Neural progenitor cell (in vitro differentiated cells): Measurements from ENCODE around the gene FAM227A. TPM values are rescaled to one million over a fixed set of nuclear protein-coding genes. Genes with fewer than 3 reads are reported as not detected.

Experiments used
- DNase-seq: peaks from one replicate; pipeline ENCODE4 v3.0.0-alpha.2; 2016; ENCODE audit warnings: low spot score
- H2AFZ ChIP-seq: fragments of 200-600 bp; sonication (generic); replicated peaks from 2 replicates; pipeline ENCODE4 v1.6.1; 2016; ENCODE audit warnings: antibody characterized with exemption
- H3F3A ChIP-seq: fragments of 200-600 bp; sonication (generic); 2 replicates; pipeline ENCODE4 v1.6.1; 2016; ENCODE audit warnings: antibody characterized with exemption, low read depth
- H3K27ac ChIP-seq: fragments of 200-600 bp; sonication (generic); 2 replicates; pipeline ENCODE4 v1.5.1; 2016; ENCODE audit warnings: mild to moderate bottlenecking
- H3K27me3 ChIP-seq: fragments of 200-600 bp; sonication (generic); 2 replicates; pipeline ENCODE4 v1.6.1; 2016; ENCODE audit warnings: mild to moderate bottlenecking, moderate library complexity
- H3K36me3 ChIP-seq: fragments of 200-600 bp; sonication (generic); 2 replicates; pipeline ENCODE4 v1.5.1; 2016
- H3K4me1 ChIP-seq: fragments of 200-600 bp; sonication (generic); 2 replicates; pipeline ENCODE4 v1.6.1; 2016; ENCODE audit warnings: mixed run types
- H3K4me2 ChIP-seq: fragments of 200-600 bp; sonication (generic); 2 replicates; pipeline ENCODE4 v1.6.1; 2016
- H3K4me3 ChIP-seq: fragments of 200-600 bp; sonication (generic); 2 replicates; pipeline ENCODE4 v1.5.1; 2016
- H3K79me2 ChIP-seq: fragments of 200-600 bp; sonication (generic); 2 replicates; pipeline ENCODE4 v1.6.1; 2016; ENCODE audit warnings: low read depth
- H3K9ac ChIP-seq: fragments of 200-600 bp; sonication (generic); 2 replicates; pipeline ENCODE4 v1.6.1; 2016
- H3K9me3 ChIP-seq: fragments of 200-600 bp; sonication (generic); 2 replicates; pipeline ENCODE4 v1.5.1; 2016; ENCODE audit warnings: low read depth
- H4K20me1 ChIP-seq: fragments of 200-600 bp; sonication (generic); 2 replicates; pipeline ENCODE4 v1.6.1; 2016; ENCODE audit warnings: low read depth
- H3K27ac Mint-ChIP-seq: 3 replicates; pipeline ENCODE4 v1.8.0; 2021; ENCODE audit warnings: mixed read lengths
- H3K27me3 Mint-ChIP-seq: 2 replicates; pipeline ENCODE4 v1.8.0; 2022; ENCODE audit warnings: low read depth, mild to moderate bottlenecking, inconsistent platforms, moderate library complexity, mixed read lengths; ENCODE audit not compliant: insufficient read depth
- H3K36me3 Mint-ChIP-seq: 3 replicates; pipeline ENCODE4 v1.8.0; 2021; ENCODE audit warnings: mixed read lengths
- H3K4me1 Mint-ChIP-seq: 3 replicates; pipeline ENCODE4 v1.8.0; 2021; ENCODE audit warnings: mixed read lengths
- H3K4me3 Mint-ChIP-seq: 3 replicates; pipeline ENCODE4 v1.8.0; 2021; ENCODE audit warnings: mild to moderate bottlenecking, moderate library complexity, mixed read lengths
- H3K9me3 Mint-ChIP-seq: 3 replicates; pipeline ENCODE4 v1.8.0; 2020; ENCODE audit warnings: mixed read lengths
- CTCF ChIP-seq: fragments of 200-600 bp; sonication (generic); IDR thresholded peaks from 2 replicates; pipeline ENCODE4 v1.5.1; 2017; ENCODE audit warnings: antibody characterized with exemption, mild to moderate bottlenecking
- EZH2 ChIP-seq: fragments of 200-600 bp; sonication (generic); IDR thresholded peaks from 2 replicates; pipeline ENCODE4 v1.6.1; 2017; ENCODE audit warnings: antibody characterized with exemption, mild to moderate bottlenecking, moderate library complexity
- EZH2phosphoT487 ChIP-seq: fragments of 200-600 bp; sonication (generic); IDR thresholded peaks from 2 replicates; pipeline ENCODE4 v1.6.1; 2017; ENCODE audit warnings: antibody characterized with exemption
- total RNA-seq: library from RNA; depleted of rRNA; stranded (reverse); fragments of >200 nt; gene quantifications from 2 replicates; pipeline ENCODE4 v1.2.3, GENCODE V29; 2015; ENCODE audit warnings: low replicate concordance

The FAM227A gene
- total RNA-seq, 1 donor from 2014 or later = 32.7 TPM

GRCh38 chr22:38540701-38541100 lies 115.5 kb downstream of the FAM227A start:
- Mint-ChIP-seq H3K27me3 (peaks cover 6% of the 10 kb centered on the region), H3K36me3 (peaks cover 7% of the 10 kb centered on the region), H3K4me3 (no peak overlapping the region), H3K27ac (no peak overlapping the region), H3K9me3 (peaks cover 21% of the 10 kb centered on the region), H3K4me1 (no peaks in the 10 kb centered on the region)
- Histone ChIP-seq H2AFZ (no peak overlapping the region), H3K4me1 (no peaks in the 10 kb centered on the region), H3K79me2 (no peaks in the 10 kb centered on the region), H3K27ac (no peak overlapping the region), H3F3A (peaks cover 6% of the 10 kb centered on the region), H4K20me1 (no peaks in the 10 kb centered on the region), H3K36me3 (no peaks in the 10 kb centered on the region), H3K4me2 (no peak overlapping the region), H3K9ac (no peak overlapping the region), H3K4me3 (no peak overlapping the region), H3K9me3 (no peaks in the 10 kb centered on the region), H3K27me3 (no peaks in the 10 kb centered on the region)
- DNase-seq = no peak
- TF ChIP-seq EZH2 (no peak), CTCF (no peak), EZH2phosphoT487 (no peak)

- Mint-ChIP-seq H3K4me1 (no peaks in the 10 kb centered on the region), H3K4me3 (no peak overlapping the region), H3K9me3 (no peaks in the 10 kb centered on the region), H3K27ac (no peak overlapping the region), H3K27me3 (peaks cover 2% of the 10 kb centered on the region), H3K36me3 (peaks cover 2% of the 10 kb centered on the region)
- Histone ChIP-seq H2AFZ (no peak overlapping the region), H3K36me3 (no peaks in the 10 kb centered on the region), H3K4me1 (no peaks in the 10 kb centered on the region), H3K4me3 (no peak overlapping the region), H3K9me3 (no peaks in the 10 kb centered on the region), H4K20me1 (no peaks in the 10 kb centered on the region), H3K79me2 (no peaks in the 10 kb centered on the region), H3F3A (no peaks in the 10 kb centered on the region), H3K9ac (no peak overlapping the region), H3K27ac (no peak overlapping the region), H3K27me3 (no peaks in the 10 kb centered on the region), H3K4me2 (no peak overlapping the region)
- no peak for DNase-seq
- no peak for TF ChIP-seq EZH2phosphoT487
- TF ChIP-seq EZH2 = no peak
- no peak for TF ChIP-seq CTCF
Observed at GRCh38 chr22:38531251-38531938, 124.8 kb downstream of the FAM227A start.

Other genes starting within 250 kb of the FAM227A start
- 0.82 and 4.6 TPM in 2 replicates for gene KCNJ4, start 201.2 kb downstream of the FAM227A start, total RNA-seq
- gene KDELR3, start 188.3 kb downstream of the FAM227A start, total RNA-seq = 3.4 and 4.6 TPM in 2 replicates
- 621 and 672 TPM in 2 replicates for gene DDX17, start 150.1 kb downstream of the FAM227A start, total RNA-seq
- 20.0 and 22.8 TPM in 2 replicates for gene DMC1, start 86.2 kb downstream of the FAM227A start, total RNA-seq
- 23.1 and 25.8 TPM in 2 replicates for gene CBY1, start 246 bp upstream of the FAM227A start, total RNA-seq
- gene TOMM22, start 25.6 kb upstream of the FAM227A start, total RNA-seq = 63.6 and 134 TPM in 2 replicates
- gene JOSD1, start 44.6 kb upstream of the FAM227A start, total RNA-seq = 32.4 and 39.2 TPM in 2 replicates
- 40.8 and 91.9 TPM in 2 replicates for gene GTPBP1, start 49.6 kb upstream of the FAM227A start, total RNA-seq
- 16.2 and 33.5 TPM in 2 replicates for gene SUN2, start 99.6 kb upstream of the FAM227A start, total RNA-seq
- gene DNAL4, start 137.8 kb upstream of the FAM227A start, total RNA-seq = 10.7 and 24.3 TPM in 2 replicates
- gene NPTXR, start 187.6 kb upstream of the FAM227A start, total RNA-seq = 0.99 and 2.5 TPM in 2 replicates
- 14.0 and 29.7 TPM in 2 replicates for gene CBX6, start 215.8 kb upstream of the FAM227A start, total RNA-seq